Prostate gland (tissue), 2 donors: Measurements from ENCODE around the gene ABCC3. TPM values are rescaled to one million over a fixed set of nuclear protein-coding genes. Genes with fewer than 3 reads are reported as not detected.

ENCODE experiments used
- DNase-seq: peaks from one replicate; pipeline ENCODE4 v3.0.0-alpha.2; 2019; ENCODE audit warnings: low spot score
- H3K27ac ChIP-seq, 2 donors: fragments of 200-600 bp; sonication (generic); 2 replicates each; pipeline ENCODE4 v1.5.1; 2017 to 2019
- H3K27me3 ChIP-seq: fragments of 200-600 bp; sonication (generic); replicated peaks from 2 replicates; pipeline ENCODE4 v1.5.1; 2019; ENCODE audit not compliant: insufficient read depth
- H3K36me3 ChIP-seq, 2 donors: fragments of 200-600 bp; sonication (generic); 1 replicate in 1 of 2; 2 replicates in 1 of 2; pipeline versions ENCODE4 v1.5.1 to v1.8.1; 2017 to 2019
- H3K4me1 ChIP-seq: fragments of 200-600 bp; sonication (generic); replicated peaks from 2 replicates; pipeline ENCODE4 v1.5.1; 2019
- H3K4me3 ChIP-seq, 2 donors: fragments of 200-600 bp; sonication (generic); 2 replicates each; pipeline ENCODE4 v1.5.1; 2017 to 2019
- H3K9me3 ChIP-seq: fragments of 200-600 bp; sonication (generic); 2 replicates; pipeline ENCODE4 v1.5.1; 2017
- POLR2A ChIP-seq: fragments of 450-650 bp; IDR thresholded peaks from one replicate; pipeline ENCODE4 v1.6.1; 2016; ENCODE audit warnings: antibody characterized with exemption, mild to moderate bottlenecking
- POLR2AphosphoS5 ChIP-seq: sonication (generic); formaldehyde crosslinking; IDR thresholded peaks from one replicate; pipeline ENCODE4 v1.6.1; 2017; ENCODE audit warnings: antibody characterized with exemption
- WGBS: methylation state at CpG from one replicate; pipeline ENCODE4 v1.1.5; 2018; 5-methylcytosine and 5-hydroxymethylcytosine counted together
- intact Hi-C: fragments of 100-400 bp; cut with DNase I; formaldehyde crosslinking; loops from one replicate; pipeline ENCODE4 v1.14.2; 2022
- total RNA-seq, 2 donors: library from RNA; depleted of rRNA; stranded (reverse); fragments of >200 nt; gene quantifications; one replicate each; pipeline ENCODE4 v1.1.0, GENCODE V29; 2016
- TF ChIP-seq, protein P1 (sequence below), 4 experiments: fragments of 200-600 bp in 2 of 4; fragments of 450-650 bp in 2 of 4; sonication (generic) in 2 of 4; IDR thresholded peaks; 1 replicate in 3 of 4; 2 replicates in 1 of 4; pipeline ENCODE4 v1.5.1; 2016 to 2019; ENCODE audit warnings: antibody characterized with exemption in 4 of 4, mild to moderate bottlenecking in 2 of 4, moderate library complexity in 2 of 4

The ABCC3 gene
- total RNA-seq, 2 donors from 2014 or later: 65.9 to 66.1 TPM

- Histone ChIP-seq H3K27ac (no peak overlapping the region), H3K4me3 (no peak overlapping the region), H3K27me3 (no peaks in the 10 kb centered on the region), H3K4me1 (peaks cover 7% of the 10 kb centered on the region), H3K9me3 (no peaks in the 10 kb centered on the region), H3K36me3 (no peaks in the 10 kb centered on the region)
- intact Hi-C loops: no loop called here
- DNase-seq: no peak
- TF ChIP-seq POLR2AphosphoS5: no peak
- no peak for TF ChIP-seq POLR2A
- TF ChIP-seq, protein P1, sequence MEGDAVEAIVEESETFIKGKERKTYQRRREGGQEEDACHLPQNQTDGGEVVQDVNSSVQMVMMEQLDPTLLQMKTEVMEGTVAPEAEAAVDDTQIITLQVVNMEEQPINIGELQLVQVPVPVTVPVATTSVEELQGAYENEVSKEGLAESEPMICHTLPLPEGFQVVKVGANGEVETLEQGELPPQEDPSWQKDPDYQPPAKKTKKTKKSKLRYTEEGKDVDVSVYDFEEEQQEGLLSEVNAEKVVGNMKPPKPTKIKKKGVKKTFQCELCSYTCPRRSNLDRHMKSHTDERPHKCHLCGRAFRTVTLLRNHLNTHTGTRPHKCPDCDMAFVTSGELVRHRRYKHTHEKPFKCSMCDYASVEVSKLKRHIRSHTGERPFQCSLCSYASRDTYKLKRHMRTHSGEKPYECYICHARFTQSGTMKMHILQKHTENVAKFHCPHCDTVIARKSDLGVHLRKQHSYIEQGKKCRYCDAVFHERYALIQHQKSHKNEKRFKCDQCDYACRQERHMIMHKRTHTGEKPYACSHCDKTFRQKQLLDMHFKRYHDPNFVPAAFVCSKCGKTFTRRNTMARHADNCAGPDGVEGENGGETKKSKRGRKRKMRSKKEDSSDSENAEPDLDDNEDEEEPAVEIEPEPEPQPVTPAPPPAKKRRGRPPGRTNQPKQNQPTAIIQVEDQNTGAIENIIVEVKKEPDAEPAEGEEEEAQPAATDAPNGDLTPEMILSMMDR (IDR thresholded peaks at IDR 0.05): no peak
- WGBS: 63% methylated on average over 5 of the region's 5 CpGs
Observed at GRCh38 chr17:50728881-50729765, 94.4 kb downstream of the ABCC3 start.

- Histone ChIP-seq H3K9me3 (no peaks in the 10 kb centered on the region), H3K4me3 (no peak overlapping the region), H3K27ac (no peak overlapping the region), H3K27me3 (no peaks in the 10 kb centered on the region), H3K4me1 (peaks cover 4% of the 10 kb centered on the region), H3K36me3 (no peaks in the 10 kb centered on the region)
- TF ChIP-seq, protein P1 (IDR thresholded peaks at IDR 0.05): no peak
- TF ChIP-seq POLR2AphosphoS5 (no peak), POLR2A (no peak)
- intact Hi-C loops: no loop called here
- DNase-seq: no peak
- WGBS: 64% methylated on average over 7 of the region's 7 CpGs
Observed at GRCh38 chr17:50731575-50732460, 97.1 kb downstream of the ABCC3 start.

DNA sequence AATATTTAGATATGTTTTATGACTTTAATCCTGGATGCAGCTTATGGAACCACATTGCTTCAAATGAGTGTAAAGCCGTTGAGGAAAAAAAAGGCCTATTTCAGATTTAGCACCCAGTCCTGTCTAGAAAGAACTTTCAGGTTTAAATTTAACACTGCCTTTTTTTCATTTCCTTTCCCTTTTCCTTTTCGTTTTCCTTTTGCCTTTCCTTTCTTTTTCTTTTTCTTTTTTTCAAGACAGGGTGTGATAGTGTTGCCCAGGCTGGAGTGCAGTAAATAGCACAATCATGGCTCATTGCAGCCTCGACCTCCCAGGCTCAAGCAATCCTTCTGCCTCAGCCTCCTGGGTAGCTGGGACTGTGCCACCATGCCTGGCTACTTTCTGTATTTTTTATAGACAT is 100.6 kb downstream of the ABCC3 start:
- Histone ChIP-seq H3K9me3 (no peaks in the 10 kb centered on the region), H3K4me3 (no peak overlapping the region), H3K4me1 (no peaks in the 10 kb centered on the region), H3K36me3 (no peaks in the 10 kb centered on the region), H3K27me3 (no peaks in the 10 kb centered on the region), H3K27ac (no peak overlapping the region)
- intact Hi-C loops: no loop called here
- TF ChIP-seq POLR2A (no peak), POLR2AphosphoS5 (no peak)
- 87% methylated on average over 3 of the region's 3 CpGs for WGBS
- no peak for DNase-seq

DNA sequence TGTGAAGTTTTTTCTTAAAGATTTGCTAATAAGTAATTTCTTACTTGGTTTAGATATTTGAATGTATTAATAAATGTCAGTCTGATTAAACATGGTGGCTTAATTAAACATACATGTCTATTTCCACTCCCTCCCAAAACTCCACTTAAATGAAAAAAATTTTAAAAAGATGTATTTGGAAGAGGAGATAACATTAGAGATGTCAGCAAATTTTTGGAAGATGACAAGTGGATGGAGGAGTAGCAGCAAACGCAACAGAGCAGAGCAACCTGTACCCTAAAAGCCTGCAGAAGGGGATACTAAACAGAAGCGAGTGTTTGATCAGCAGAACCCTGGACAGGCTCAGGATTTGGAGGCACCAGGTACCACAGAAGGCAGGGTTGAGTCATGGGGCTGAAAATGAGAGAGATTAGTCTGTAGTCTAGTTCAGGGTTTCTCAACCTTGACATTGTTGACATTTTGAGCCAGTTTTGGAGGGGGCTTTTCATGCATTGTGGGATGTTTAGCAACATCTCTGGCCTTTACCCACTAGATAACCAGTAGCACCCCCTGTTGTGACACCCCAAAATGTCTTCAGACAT is 102.5 kb downstream of the ABCC3 start:
- intact Hi-C loops: no loop called here
- no peak for DNase-seq
- H3K27ac ChIP-seq: no peak overlapping the region
- TF ChIP-seq POLR2A (no peak), POLR2AphosphoS5 (no peak)
- TF ChIP-seq, protein P1 (IDR thresholded peaks at IDR 0.05): no peak
- H3K4me1 ChIP-seq: no peaks in the 10 kb centered on the region
- no peaks in the 10 kb centered on the region for H3K27me3 ChIP-seq
- no peak overlapping the region for H3K4me3 ChIP-seq
- peaks cover 0 to 5% of the 10 kb centered on the region in 2 donors for H3K36me3 ChIP-seq
- WGBS: 85% methylated on average over 2 of the region's 2 CpGs
- H3K9me3 ChIP-seq: no peaks in the 10 kb centered on the region

- Histone ChIP-seq H3K4me1 (no peaks in the 10 kb centered on the region), H3K27me3 (no peaks in the 10 kb centered on the region)
Observed at GRCh38 chr17:50739098-50739497, 104.4 kb downstream of the ABCC3 start.

More at GRCh38 chr17:50739098-50739497, 104.4 kb downstream of the ABCC3 start:
- TF ChIP-seq, protein P1 (IDR thresholded peaks at IDR 0.05): no peak
- TF ChIP-seq POLR2A (no peak), POLR2AphosphoS5 (no peak)
- Histone ChIP-seq H3K36me3 (peaks cover 4 to 11% of the 10 kb centered on the region in 2 donors), H3K9me3 (no peaks in the 10 kb centered on the region), H3K27ac (no peak overlapping the region), H3K4me3 (no peak overlapping the region)
- intact Hi-C loops: no loop called here
- DNase-seq: no peak
- WGBS: 83% methylated on average over 2 of the region's 2 CpGs
